ENCODE results near the gene XPR1.
"Not testable (repeated sequence)": the region's sequence is repeated elsewhere in the genome, so short reads cannot be mapped to it uniquely, and the experiment has no call there.

XPR1 gene

DNA sequence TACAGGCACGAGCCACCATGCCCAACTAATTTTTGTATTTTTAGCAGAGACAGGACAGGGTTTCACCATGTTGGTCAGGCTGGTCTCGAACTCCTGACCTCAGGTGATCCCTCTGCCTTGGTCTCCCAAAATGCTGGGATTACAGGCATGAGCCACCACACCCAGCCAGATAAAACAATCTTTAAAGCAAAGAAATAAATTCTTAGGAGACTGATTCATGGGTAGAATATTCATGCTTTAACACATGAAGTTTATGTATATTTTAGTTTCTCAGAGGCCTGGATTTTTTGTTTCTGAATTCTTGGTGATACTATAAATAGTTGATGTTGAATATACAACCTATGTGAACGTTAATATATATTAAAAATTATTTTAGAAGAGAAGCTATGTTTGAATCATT is 153.5 kb downstream of the XPR1 start:
- DNase-seq (ENCODE audit: low read depth) = no peak

DNA sequence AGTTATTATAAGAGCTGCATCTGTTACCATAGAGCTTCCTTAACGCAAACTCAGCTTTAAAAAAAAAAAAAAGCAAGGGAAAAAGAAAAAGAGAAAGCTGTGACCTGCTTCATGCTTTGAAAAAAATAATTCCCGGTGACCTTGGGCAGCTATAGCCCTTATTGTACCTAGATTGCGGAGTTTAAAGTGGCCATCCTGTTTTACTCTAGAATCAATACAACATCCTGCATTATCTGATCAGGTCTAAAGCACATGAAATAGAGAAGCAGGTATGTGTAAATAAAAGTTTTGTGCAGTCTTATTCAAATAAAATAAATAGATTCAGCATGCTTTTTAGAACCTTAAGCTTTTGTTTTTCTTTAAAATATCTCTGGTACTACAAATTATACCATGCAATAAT is 154.1 kb downstream of the XPR1 start:
- no peak for DNase-seq (ENCODE audit: low read depth)

DNA sequence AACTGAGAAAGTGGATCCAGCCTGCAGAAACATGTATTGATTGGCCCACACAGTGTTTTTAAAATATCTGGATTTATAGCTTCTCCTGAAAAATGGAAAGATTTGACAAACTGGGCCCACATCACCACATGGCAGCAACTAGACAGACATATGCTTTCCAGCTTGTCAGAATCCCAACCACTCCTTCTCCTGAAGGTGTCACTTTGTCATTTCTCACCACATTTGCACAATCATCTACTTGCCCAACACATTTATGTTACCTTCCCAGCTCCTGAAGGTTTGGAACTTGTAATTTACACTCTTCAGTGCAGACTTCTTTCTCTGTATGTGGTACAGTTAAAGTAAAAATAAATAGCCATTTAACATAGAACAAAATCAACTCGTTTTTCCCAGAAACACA is 154.8 kb downstream of the XPR1 start:
- no peak for DNase-seq (ENCODE audit: low read depth)

DNA sequence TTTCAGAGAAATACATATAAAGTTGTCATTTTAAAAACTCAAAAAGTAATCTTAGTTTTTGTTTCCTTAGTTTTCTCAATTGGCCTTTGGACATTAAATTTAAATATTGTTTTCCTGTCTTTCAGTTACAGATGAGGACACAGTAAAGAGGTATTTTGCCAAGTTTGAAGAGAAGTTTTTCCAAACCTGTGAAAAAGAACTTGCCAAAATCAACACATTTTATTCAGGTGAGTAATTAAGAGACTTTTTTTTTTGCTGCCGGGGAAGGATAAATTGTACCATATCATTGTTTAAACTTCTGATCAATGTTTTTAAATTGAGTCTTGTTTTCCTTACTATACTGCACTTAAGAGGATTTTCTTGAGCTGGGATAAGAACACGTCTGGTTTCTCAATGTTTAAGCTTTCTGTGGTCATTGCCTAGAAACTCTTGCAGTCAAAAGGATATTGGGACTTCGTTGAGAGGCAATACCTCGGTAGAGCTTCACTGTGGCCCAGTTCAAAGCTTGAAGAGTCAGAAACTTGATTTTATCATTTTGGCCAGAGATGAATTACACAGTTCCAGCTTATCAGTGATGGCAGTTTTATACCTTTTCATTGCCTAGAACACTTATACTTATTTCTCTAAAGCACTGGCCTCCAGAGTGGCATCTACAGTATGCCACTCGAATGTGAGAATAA is 155.9 kb downstream of the XPR1 start:
- DNase-seq (ENCODE audit: low read depth) = no peak

DNA sequence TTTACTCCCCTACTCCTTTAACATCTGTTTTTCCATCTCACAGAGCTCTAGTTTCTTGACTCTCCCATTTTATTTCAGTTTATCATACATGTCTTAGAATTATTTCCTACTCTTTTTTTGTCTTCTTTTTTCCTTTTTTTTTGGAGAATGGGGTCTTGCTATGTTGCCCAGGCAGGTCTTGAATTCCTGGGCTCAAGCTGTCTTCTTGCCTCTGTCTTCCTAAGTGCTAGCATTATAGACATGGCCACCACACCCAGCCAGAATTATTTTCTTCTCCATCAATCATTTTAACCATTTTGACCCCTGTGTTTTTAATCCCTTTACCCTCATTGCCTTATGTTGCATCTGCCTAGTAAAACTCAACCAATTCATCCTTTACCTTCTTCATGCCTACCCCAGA is 157.6 kb downstream of the XPR1 start:
- no peak for DNase-seq (ENCODE audit: low read depth)

DNA sequence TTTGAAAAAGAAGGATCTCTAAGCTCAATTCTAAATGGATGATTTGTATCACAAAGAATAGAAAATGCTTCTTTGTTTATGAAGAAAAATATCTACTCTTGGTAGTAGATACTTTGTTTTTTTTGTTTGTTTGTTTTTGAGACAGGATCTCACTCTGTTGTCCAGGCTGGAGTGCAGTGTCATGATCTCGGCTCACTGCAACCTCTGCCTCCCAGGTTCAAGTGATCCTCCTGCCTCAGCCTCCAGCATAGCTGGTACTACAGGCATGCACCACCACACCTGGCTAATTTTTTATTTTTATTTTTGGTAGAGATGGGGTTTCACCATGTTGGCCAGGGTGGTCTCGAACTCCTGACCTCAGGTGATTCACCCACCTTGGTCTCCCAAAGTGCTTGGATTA is 159.3 kb downstream of the XPR1 start:
- not testable (repeated sequence) for DNase-seq (ENCODE audit: low read depth)

DNA sequence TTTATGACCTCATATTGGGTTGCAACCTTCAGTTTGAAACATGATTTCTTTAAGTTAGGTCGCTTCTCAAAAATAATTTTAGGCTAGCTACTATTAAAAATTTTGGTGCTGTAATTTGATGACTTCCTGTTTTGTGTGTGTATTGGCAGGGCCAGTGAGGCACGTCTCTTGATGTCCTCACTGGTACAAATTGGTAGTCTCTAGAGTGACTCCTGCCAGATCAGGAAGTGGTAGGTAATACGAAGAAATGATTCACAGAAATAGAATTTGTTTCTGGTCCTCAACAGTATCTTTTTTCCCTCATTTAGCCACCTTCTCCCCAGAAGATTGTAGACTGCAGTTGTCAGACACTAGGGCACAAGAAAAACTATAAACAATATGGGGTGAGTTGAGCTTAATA is 160.0 kb downstream of the XPR1 start:
- no peak for DNase-seq (ENCODE audit: low read depth)

DNA sequence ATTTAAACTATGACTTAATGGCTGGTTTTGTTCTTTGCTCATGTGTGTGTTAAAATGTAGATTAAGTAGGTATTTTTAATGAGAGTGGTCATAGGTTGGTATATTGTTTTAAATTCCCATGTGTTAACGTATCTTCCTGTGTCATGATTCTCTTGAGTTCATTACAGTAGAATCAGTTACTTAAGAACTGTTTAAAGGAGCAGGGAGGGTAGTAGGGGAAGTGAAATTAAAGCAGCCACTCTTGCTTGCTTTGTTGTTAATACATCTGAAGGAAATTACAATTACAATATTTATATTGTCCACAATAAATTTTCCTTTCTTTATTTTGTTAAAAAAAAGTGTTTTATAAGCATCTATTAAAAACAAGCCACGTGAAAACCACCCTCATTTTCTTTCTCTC is 161.6 kb downstream of the XPR1 start:
- no peak for DNase-seq (ENCODE audit: low read depth)

DNA sequence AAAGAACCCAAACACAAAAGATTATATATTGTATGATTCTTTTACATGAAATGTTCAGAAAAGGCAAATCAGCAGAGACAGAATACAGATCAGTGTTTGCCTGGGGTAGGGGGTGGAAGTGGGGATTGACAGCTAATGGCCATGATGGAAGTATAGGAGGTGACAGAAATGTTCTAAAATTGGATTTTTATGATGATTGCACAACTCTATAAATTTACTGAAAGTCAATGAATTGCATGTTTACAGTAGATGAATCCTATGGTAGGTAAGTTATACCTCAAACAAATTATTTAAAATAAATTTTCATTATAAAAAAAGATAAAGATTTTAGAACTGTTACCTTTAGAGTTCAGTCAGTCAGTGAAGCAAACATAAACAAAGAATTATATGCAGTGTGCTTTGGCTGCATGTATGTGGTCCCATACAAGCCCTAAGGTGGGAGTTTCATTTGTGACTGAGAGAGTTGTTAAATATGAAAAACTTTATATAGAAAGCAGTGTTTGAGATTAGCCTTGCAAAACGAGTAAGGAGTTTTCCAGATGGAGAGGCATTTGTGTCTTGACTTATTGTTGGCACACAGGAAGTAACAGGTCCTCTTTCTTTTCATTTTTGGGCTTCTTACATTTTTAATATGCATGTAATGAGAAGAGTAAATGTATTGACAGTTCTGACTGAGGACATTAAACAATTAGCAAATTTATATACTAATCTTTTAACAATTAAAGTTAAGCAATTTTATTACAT is 165.2 kb downstream of the XPR1 start:
- no peak for DNase-seq (ENCODE audit: low read depth)

DNA sequence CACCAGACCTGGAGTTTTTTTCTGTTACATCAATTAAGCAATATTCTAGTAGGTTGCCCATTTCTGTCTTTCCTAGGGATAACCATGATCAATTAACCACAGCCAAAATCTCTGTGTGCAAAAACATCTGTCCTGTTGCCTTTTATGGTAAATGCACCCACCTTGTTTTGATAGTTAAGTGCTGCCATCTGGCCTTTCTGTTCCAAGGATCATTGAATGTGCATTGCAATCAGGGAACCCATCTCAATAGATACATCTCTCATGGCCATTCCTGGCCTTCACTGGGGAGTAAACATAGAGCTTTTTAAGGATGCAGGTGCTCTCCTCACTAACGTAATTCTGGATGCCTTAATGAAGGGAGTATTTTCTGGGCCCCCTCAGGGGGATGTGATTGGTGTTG is 169.1 kb downstream of the XPR1 start:
- DNase-seq (ENCODE audit: low read depth) = no peak

DNA sequence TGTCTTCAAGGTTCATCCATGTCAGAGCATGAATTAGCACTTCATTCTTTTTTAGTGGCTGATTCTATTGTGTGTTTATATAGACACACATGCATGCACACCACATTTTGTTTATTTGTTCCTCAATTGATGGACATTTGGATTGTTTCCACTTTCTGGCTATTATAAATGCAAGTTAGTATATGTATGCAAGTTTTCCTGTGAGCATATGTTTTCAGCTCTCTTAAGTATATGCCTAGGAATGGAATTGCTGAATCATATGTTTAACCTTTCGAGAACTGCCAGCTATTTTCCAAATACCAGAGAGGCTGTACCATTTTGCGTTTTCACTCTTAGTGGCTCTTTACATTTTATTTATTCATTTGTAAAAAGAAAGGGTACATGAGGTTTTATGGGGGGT is 171.0 kb downstream of the XPR1 start:
- DNase-seq (ENCODE audit: low read depth) = no peak

DNA sequence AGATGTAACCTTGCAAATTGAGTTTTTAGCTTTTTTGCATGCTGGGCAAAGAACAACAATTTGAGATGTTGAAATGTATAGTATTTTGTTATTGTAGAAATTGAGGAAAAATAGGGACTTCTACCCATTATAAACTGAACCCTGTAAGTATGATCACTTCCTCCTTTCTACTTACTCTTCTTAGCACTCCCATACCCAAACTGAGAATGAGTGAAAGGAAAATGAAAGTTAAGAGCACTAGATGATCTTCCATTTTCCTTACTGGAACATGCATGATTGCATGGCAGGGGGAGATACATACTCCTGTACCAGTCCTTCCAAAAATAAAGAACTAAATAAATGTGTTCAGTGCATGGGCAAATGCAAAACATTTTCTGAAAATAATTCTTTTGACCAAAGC is 173.5 kb downstream of the XPR1 start:
- DNase-seq (ENCODE audit: low read depth) = no peak

DNA sequence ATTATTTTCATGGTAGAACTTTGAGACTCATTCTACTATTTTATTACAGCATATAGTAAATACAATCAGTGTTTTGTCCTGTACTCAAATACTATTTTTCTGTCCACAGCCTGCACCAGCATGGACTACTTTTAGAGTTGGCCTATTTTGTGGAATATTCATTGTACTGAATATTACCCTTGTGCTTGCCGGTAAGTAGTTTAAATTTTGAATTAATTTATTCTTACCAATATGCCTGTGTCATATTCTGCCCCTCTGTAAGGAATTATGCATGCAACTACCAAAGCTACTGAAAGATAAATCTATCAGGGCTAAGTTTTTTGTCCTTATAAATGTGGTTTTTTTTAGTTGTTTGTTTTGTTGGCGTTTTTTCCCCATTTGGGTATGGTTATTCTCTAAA is 179.5 kb downstream of the XPR1 start:
- no peak for DNase-seq (ENCODE audit: low read depth)

DNA sequence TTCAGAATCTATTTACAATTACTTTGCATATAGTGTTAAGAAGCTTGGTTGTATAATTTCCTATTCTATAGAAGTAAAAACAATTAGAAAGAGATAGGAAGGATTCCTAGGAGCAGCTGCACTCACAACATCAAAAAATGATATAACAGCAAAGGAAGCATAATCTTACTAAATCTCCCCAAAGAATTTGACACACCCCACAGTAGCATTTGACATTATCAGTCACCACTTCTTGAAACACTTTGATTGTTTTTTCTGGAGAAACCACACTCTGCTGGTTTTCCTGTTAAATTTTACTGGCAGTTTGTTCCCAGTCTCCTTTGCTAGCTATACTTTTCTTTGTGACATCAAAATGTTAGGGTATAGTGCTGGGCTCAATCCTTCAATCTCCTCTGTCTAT is 180.1 kb downstream of the XPR1 start:
- no peak for DNase-seq (ENCODE audit: low read depth)

DNA sequence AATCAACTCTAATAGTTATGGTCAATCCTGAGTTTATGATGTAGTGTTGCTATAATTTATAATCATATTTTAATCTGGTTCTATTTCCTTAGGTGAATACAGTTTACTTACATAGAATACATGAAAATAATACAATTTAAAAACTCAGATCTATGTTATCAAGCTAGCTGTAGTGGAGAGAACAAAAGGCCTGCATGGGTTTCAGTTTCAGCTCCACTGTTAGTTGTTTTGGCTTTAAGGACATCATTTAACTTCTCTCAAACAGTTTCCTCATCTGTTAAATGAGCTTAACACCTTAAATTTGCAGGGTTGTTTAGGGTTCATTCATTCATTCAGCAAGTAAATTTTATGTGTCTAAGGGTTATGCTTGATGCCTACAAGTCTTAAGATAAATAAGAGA is 182.4 kb downstream of the XPR1 start:
- no peak for DNase-seq (ENCODE audit: low read depth)

DNA sequence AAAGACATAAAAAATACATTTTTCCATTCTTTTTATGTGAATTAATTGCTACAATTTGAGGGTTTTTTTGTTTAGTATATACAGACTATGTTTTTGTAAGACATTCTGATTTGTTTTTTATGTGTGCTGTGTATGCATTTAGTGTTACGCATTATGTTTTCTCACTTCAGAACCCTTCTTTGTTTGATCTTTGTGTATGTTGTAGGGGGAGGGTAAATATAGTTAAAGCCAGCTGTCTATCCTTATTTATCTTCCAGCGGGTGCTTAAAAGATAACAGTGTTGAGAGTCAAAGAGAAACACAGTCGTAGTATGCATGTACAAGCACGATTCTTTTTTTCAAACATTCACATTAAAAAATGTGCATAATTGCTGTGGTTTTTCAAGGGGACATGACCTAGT is 183.4 kb downstream of the XPR1 start:
- no peak for DNase-seq (ENCODE audit: low read depth)

DNA sequence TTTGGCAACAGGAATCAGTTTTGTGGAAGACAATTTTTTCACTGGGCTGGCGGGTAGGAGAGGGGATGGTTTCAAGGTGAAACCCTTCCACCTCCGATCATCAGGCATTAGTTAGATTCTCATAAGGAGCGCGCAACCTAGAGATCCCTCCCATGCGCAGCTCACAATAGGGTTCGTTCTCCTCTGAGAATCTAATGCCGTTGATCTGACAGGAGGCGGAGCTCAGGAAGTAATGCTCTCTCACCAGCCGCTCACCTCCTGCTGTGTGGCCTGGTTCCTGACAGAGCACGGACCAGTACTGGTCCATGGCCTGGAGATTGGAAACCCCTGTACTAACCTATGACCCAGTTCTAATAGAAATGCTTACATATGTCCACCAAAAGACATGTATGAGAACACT is 184.3 kb downstream of the XPR1 start:
- DNase-seq (ENCODE audit: low read depth) = no peak

DNA sequence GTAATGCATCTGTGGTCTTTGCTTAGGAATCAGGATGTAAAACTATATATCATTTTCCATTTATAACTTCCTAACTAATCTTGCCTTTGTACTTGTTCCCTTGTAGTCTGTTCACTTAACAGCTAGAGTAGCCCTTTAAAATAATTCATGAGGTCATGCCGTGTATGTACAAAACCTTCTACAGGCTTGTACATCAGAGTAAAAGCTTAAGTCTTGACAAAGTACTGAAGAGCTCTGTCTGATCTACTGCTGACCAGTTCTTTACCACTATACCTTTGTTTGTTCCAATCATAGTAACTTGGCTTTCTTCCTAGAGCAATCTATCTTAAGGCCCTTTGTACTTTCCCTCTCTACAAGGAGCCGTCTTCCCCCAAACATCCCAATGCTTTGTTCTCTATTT is 190.1 kb downstream of the XPR1 start:
- DNase-seq (ENCODE audit: low read depth) = no peak

DNA sequence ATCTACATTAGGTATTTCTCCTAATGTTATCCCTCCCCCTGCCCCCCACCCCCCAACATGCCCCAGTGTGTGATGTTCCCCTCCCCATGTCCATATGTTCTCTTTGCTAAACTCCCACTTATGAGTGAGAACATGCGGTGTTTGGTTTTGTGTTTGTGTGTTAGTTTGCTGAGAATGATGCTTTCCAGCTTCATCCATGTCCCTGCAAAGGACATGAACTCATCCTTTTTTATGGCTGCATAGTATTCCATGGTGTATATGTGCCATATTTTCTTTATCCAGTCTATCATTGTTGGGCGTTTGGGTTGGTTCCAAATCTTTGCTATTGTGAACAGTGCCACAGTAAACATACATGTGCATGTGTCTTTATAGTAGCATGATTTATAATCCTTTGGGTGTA is 199.7 kb downstream of the XPR1 start:
- DNase-seq (ENCODE audit: low read depth) = not testable (repeated sequence)

DNA sequence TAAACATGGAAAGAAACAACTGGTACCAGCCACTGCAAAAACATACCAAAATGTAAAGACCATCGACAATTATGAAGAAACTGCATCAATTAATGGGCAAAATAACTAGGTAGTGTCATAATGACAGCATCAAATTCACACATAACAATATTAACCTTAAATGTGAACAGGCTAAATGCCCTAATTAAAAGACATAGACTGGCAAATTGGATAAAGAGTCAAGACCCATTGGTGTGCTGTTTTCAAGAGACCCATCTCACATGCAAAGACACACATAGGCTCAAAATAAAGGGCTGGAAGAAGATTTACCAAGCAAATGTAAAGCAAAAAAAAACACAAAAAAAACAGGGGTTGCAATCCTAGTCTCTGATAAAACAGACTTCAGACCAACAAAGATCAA is 201.4 kb downstream of the XPR1 start:
- not testable (repeated sequence) for DNase-seq (ENCODE audit: low read depth)

DNA sequence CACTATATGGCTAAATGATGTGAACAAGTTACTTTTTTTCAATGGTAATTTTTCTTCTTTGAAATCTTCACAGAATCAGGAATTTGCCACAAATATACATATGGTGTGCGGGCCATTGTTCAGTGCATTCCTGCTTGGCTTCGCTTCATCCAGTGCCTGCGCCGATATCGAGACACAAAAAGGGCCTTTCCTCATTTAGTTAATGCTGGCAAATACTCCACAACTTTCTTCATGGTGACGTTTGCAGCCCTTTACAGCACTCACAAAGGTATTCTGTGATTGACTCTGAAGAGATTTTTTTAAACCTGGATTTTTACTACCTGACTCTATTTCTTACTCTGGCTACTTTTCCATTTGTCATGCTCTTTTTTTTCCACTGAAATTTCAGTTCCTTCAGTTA is 204.6 kb downstream of the XPR1 start:
- DNase-seq (ENCODE audit: low read depth) = no peak

DNA sequence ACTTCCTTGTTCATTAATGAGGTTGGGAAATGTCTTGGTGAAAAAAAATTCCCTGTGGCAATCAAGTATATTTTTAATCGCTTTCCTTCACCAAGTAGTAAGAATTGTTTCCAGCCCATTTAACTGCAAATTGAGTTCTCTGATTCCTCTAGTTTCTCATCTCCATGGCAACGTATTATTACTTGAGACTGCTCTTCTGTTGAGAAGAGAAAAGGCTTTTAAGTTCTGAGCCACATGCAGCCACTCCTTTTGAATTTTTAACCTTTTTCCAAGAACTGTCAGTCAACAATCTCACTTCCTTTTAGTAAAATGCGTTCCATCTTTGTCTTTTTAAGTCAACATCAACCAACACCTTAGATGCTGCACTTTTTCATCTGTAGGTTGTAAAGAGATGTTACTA is 205.2 kb downstream of the XPR1 start:
- DNase-seq (ENCODE audit: low read depth) = no peak

DNA sequence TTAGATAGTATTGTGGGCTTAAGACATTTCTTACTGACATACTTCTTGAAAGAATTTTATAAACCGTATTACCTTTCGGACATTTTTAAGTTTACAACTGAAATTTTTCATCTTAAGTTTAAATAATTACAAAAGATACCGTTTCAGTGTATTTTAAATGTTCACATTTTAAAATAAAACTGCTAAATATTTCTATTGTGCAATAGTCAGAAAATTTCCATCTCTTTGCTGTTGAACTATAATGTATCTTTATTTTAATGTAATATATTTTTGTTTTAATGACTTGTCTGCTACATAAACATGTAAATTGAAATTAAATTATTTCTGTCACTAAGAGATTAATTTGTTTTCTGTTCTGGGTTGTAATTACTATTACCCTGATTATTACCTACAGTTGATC is 206.7 kb downstream of the XPR1 start:
- DNase-seq (ENCODE audit: low read depth) = no peak

DNA sequence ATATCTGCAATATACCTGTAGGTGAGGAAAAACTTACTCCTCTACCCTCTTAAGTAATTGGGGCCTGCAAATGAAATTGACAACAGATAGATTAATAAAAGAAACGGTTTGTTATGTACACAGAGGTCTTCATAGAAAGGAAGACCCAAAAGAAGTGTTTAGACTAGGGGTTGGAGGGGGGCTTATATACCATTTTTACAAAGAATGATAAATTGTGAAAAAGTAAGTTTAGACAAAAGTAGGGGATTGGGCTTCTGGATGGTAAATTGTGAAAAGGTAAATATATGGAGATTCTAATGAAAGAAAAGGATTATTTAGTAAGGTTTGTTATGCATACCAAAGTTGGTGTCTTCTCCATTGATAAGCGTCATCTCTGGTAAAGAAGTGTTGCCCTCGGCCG is 207.7 kb downstream of the XPR1 start:
- no peak for DNase-seq (ENCODE audit: low read depth)
